HG03469 (cell line): Measurements from ENCODE around the gene TAS2R40.
A peak's percentile ranks its signal among the peaks of the same experiment; 100 is the strongest.

Source experiments
- ATAC-seq: cut with Tn5 transposase; IDR thresholded peaks from one replicate; pipeline ENCODE4 v1.9.1; 2021; ENCODE audit warnings: mild to moderate bottlenecking, moderate library complexity, moderate number of reproducible peaks; ENCODE audit not compliant: unreplicated experiment

TAS2R40 gene

GRCh38 chr7:143222782-143223181 is 945 bp downstream of the TAS2R40 start:
- ATAC-seq = no peak

GRCh38 chr7:143223784-143224183 is 1.9 kb downstream of the TAS2R40 start:
- ATAC-seq = no peak

GRCh38 chr7:143225047-143225446 is 3.2 kb downstream of the TAS2R40 start:
- no peak for ATAC-seq

- no peak for ATAC-seq
Observed at GRCh38 chr7:143227806-143228205, 6.0 kb downstream of the TAS2R40 start.

- ATAC-seq = no peak
Observed at GRCh38 chr7:143229054-143229790, 7.4 kb downstream of the TAS2R40 start.

- no peak for ATAC-seq
Observed at GRCh38 chr7:143230602-143231457, 9.0 kb downstream of the TAS2R40 start.

GRCh38 chr7:143233816-143234532 is 12.1 kb downstream of the TAS2R40 start:
- no peak for ATAC-seq

- ATAC-seq = no peak
Observed at GRCh38 chr7:143234533-143234875, 12.7 kb downstream of the TAS2R40 start.

GRCh38 chr7:143235561-143235960 is 13.7 kb downstream of the TAS2R40 start:
- no peak for ATAC-seq

- no peak for ATAC-seq
Observed at GRCh38 chr7:143236408-143236990, 14.7 kb downstream of the TAS2R40 start.

- ATAC-seq = no peak
Observed at GRCh38 chr7:143237366-143237765, 15.5 kb downstream of the TAS2R40 start.

GRCh38 chr7:143238289-143238980 is 16.6 kb downstream of the TAS2R40 start:
- ATAC-seq = no peak

- no peak for ATAC-seq
Observed at GRCh38 chr7:143239813-143240212, 18.0 kb downstream of the TAS2R40 start.

GRCh38 chr7:143240291-143241168 is 18.7 kb downstream of the TAS2R40 start:
- ATAC-seq = peak; percentile 83

GRCh38 chr7:143242306-143242705 is 20.5 kb downstream of the TAS2R40 start:
- no peak for ATAC-seq

GRCh38 chr7:143243111-143243510 is 21.3 kb downstream of the TAS2R40 start:
- no peak for ATAC-seq

- no peak for ATAC-seq
Observed at GRCh38 chr7:143243614-143244013, 21.8 kb downstream of the TAS2R40 start.

GRCh38 chr7:143244321-143244720 is 22.5 kb downstream of the TAS2R40 start:
- ATAC-seq = no peak

- ATAC-seq = no peak
Observed at GRCh38 chr7:143245123-143245522, 23.3 kb downstream of the TAS2R40 start.

GRCh38 chr7:143247372-143247771 is 25.5 kb downstream of the TAS2R40 start:
- no peak for ATAC-seq
